ENCODE measurements around the gene ANXA10. TPM values are rescaled to one million over a fixed set of nuclear protein-coding genes. Genes with fewer than 3 reads are reported as not detected.
"Not testable (repeated sequence)": the region's sequence is repeated elsewhere in the genome, so short reads cannot be mapped to it uniquely, and the experiment has no call there.

ANXA10 gene
- total RNA-seq, 1 donor from 2014 or later, result 0.17 TPM

DNA sequence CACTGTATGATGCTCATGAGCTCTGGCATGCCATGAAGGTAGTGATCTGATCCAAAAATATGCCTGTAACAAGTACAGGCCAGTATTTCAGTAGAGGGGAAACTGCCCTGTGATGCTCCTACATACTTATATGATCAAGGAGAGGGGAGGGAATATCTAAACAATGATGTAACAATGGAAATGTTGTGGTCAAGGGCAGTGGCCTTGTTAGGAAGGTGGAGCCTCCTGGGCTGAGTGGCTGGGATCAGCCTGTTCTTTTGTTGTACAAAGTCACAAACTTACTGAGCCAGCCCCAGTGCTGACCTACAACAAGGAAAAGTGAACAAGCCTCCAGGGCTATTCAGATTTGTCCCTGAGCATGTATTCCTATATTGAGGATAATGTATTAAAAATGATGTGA is 70.3 kb downstream of the ANXA10 start:
- DNase-seq (ENCODE audit: low spot score), result no peak

DNA sequence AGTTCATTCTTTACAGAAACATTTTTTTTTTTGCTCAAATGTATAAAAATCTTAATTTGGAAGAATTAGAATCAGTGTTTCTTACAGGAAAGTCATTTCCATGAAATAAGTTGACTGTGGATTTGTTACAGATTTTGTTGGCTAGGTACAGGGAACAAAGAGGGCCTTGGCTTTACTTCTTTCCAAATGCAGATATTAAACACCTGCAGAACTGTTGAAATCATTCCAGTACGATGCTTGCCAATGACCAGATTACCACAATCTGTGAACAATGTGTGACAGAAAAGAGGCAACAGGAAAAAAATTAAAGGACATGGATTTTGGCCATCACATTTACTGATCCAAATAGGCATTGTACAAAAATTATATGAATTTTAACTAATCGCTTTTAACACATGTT is 70.8 kb downstream of the ANXA10 start:
- no peak for DNase-seq (ENCODE audit: low spot score)

DNA sequence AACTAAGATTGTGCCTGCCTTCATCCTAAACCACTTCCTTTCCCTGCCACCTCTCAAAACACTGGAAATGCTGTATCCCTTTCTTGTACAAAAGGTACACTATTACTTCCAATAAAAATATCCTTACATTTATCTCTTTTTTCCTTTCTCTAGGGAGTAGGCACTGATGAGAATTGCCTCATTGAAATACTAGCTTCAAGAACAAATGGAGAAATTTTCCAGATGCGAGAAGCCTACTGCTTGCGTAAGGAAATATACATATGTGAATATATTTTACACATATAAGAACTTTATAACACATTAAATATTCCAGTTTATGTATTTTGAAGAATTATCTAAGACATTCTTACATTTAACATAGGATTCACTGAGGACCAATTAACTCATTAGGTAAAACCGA is 71.7 kb downstream of the ANXA10 start:
- no peak for DNase-seq (ENCODE audit: low spot score)

DNA sequence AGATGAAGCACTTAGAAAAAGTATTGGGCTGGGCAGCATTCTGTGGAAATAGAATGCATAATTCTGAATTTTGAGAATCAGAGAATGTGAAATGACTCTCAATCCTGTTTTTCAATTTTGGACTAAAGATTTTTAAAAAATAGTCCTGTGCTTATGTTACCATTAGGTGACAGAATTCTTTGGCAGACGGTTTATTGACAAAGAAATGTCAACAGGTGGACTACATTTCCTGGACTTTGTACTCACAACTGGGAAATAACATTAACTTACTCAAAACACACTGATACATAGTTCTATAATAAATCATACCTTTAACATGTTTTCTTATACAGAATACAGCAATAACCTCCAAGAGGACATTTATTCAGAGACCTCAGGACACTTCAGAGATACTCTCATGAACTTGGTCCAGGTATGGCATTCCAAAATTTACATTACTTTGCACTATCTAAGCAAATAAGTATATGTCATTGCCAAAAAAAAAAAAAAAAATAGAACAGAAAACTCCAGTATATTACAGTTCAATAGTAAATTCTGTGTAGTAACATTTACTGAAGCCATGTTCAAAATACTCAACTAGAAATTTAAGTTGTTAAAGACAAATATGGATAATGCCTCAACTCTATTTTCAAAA is 72.7 kb downstream of the ANXA10 start:
- DNase-seq (ENCODE audit: low spot score), result no peak

DNA sequence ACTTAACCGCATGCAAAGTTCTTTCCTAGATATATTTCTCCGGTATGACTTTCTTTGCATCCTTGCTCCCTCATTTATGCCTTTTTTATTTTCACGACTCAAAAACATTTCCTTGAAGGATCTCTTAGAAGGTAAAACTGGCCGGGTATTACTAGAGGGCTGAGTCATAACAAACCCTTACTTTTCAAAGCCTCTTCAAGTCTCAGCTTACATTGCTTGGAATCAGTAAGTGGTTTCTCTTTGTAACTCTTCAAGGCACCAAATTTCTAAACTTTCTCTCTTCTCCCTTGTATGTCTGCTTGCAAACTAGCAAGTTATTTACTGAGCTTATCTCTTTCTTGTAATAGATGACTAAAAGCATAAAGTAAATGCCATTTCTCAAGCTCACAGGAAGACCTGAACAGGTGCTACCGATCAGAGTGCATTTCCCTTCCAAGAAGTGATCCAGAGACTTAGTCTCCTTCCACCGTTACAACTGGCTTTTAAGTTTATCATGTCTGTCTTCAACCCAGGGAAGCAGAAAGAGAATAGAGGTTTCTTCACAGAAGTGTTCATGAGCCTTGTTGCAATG is 75.5 kb downstream of the ANXA10 start:
- DNase-seq (ENCODE audit: low spot score), result no peak

DNA sequence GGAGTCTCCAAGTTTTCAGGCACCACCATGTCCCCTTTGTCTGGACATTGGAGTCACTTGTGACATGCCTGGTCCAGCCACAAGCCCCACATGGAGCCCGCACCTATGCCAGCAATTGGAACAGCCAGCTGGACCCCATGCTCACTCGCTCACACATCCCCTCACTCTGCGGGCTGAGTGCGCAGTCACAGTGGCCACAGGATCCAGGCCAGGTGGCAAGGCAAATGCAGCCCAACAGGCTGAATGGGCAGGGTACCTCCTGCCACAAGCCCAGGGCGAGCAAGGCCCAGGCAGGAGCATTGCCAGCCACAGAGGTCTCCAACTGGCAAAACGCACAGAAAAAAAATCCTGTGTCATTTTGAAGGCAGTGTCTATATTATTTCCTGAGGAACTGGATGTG is 82.0 kb downstream of the ANXA10 start:
- no peak for DNase-seq (ENCODE audit: low spot score)

DNA sequence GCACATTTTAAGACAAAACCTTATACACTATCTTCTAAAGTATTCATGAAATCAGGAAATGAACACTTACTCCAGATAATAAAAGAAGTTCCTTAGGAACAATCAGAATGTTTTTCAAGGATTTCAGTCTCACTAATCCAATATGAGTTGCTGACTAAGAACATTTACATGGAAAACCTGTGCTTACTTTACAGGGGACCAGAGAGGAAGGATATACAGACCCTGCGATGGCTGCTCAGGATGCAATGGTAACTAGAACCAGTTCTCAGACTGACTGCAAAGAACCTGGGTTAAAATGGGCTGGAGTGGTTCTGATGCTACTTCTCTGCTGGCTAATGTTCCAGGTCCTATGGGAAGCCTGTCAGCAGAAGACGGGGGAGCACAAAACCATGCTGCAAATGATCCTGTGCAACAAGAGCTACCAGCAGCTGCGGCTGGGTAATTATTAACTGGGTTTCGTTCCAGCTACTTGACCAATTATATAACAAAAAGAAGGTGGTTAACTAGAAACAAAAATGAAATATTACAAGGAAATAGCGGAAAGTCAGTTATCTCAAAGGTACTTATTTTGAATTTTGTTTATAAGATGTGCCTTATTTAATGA is 85.3 kb downstream of the ANXA10 start:
- peak; percentile 40 for DNase-seq (ENCODE audit: low spot score)

DNA sequence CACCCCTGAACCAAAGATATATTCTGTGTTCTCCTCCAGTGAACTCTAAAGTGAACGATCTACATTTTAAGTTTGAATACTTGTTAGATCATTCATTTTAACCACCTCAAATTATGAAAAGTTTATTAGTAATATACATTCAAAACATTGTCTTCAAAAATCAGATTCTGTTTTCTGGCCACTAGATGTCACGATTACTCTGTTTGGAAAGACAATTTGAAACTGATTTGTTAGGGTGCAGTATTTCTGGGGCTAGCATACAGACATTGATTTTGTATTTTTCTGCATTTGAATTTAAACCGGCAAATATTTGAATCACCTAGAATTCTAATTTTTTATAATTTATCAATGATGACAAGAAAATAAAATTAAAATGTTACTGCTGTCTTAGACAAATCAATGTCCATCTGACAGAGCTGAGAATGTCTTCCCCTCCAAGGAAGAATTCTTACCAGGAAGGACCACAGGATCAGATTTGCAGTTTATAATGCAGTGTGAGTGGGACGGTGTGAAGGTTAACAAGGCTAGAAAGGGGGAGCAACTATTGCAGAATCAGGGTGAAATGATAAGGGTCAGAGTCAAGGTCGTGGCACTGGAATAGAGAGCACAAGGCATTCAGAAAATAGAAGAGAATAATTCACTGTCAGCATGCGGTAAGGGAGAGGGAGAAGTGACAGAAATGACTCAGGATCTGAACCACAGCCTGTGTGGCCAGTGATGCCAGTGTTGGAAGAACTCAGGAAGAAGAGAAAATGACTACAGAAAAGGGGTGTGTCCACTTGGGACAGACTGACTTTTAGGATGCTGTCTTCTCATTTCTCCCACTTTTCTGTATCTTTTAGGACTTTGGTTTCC is 91.6 kb downstream of the ANXA10 start:
- DNase-seq (ENCODE audit: low spot score), result no peak

DNA sequence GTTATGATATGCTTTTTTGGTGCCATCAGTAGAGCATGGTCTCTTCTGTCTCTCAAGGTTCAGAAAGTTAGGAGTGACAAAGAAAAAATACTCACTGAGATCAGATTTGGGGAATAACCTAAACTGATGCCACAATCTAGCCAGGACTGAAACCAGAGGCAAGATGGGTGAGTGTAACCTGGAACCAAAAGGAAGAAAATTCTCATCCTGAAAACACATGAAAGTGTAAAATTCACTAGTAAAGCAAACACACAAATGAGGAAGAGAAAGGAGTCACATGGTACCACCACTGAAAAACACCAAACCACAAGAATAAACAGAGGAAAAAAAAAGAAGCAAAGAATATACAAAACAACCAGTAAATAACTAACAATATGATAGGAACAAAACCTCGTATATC is 96.4 kb downstream of the ANXA10 start:
- DNase-seq (ENCODE audit: low spot score), result no peak

DNA sequence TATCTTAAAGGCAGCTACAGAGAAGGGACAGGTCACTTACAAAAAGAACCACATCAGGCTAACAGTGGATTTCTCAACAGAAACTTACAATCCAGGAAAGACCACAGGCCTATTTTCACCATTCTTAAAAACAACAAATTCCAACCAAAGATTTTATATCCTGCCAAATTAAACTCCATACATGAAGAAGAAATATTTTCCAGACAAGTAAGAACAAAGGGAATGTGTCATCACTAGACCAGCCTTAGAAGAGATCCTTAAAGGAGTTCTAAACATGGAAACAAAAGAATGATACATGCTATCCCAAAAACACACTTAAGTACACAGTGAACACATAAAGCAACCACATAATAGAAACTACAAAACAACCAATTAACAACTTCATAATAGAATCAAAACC is 105.6 kb downstream of the ANXA10 start:
- DNase-seq (ENCODE audit: low spot score), result no peak

DNA sequence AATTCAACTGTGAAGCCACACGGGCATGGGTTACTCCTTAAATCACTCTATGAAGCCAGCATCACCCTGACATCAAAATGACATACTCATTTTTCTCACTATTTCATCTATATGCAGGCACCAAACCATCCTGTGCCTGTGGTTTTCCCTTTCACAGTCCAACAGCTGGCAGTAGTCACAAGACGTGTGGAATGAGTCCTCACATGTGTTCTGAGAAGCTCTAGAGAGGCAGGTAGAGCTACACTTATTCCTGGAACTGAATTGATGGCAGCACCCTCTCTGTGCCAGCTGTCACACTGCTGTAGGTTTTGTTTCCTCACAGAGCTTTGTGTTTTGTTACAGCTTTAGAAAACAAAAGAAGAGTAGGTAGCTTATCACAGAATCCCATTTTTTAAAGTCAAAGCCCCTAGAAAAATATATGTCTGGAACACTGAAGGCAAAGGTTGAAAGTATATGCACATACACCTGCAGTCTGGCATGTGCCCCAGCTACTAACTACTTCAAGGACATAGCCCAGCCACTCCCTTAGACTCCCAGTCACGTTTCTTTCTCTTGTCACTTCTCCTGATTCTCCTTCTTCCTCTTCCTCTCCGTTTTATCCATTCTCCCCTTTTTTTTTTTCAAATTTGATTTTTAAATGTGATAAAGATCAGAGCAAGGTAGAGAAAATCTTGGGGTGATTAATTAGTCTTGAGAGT is 107.1 kb downstream of the ANXA10 start:
- no peak for DNase-seq (ENCODE audit: low spot score)

DNA sequence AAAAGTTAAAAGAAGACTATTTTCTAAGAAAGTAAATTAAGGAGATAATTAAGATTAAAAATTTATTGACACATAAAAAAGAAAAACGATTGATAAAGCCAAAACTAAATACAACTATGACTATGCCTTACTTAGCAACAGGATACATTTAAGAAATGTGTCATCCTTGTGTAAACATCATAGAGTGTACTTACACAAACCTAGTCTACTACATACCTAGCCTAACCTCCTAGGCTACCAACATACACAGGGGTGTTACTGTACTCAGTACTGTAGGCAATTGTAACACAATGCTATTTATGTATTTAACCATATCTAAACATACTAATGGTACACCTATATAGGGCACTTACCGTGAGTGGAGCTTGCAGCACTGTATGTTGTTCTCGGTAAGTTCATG is 108.3 kb downstream of the ANXA10 start:
- DNase-seq (ENCODE audit: low spot score), result no peak

DNA sequence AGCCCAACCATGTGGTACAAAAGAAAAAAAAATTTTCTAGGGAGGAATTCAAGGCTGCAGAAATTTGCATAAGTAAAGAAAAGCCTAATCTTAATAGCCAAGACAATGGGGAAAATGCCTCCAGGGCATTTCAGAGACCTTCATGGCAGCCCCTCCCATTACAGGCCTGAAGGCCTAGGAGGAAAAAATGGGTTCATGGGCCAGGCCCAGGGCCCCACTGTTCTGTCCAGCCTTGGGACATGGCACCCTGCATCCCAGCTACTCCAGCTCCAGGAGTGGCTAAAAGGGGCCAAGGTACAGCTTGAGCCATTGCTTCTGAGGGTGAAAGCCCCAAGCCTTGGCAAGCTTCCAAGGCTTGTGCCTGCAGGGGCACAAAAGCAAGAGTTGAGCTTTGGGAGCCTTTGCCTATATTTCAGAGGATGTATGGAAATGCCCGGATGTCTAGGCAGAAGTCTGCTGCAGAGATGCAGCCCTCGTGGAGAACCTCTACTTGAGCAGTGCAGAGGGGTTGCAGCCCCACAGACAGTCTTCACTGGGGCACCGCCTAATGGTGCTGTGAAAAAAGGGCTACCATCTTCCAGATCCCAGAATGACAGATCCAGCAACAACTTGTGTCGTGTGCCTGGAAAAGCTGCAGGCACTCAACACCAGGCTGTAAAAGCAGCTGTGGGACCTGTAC is 111.0 kb downstream of the ANXA10 start:
- DNase-seq (ENCODE audit: low spot score), result no peak

DNA sequence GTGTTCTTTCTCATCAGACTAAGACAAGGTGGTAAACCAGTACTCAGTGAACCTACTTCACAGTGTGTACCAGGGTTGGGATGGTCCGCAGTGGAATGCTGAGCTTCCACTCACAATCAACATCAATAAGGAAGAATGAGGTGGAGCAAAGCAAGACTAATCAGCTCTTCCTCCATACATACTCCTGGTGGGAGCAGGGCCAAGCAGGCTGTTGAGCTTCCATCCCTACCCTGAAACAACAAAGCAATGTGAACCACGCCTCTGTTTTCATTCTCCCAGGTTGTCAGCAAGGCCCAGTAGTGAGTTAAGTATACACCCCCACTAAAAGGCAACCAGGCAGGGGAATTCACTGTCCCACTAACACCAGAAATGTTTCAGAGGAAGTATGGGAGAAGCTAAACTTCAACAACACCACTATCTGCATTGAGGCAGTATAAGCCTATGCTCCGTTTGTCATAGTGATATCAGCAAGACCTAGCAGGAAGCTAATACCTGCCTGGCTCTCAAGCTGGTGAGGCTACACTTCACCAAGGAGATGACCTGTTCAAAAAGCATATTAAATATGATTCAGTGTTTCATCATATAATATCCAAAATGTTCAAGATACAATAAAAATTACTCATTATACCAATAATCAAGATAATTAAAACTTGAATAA is 116.7 kb downstream of the ANXA10 start:
- DNase-seq (ENCODE audit: low spot score), result no peak

DNA sequence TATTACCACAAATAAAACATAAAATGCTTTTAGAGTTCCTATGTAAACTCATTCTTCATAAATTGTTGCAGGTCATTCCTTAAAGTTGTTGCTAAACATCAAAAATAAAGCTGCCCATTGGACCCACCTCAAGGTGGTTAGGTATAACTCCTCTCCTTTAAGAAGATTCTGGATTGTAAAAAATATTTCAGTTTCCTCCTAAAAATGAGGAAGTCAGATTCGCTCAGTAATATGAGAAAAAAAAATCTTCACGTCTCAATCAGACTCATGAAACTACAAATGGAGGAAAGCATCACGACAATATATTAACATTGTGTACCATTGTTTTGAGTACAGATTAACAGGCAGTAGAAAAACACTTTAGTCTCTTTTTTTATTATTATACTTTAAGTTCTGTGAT is 120.3 kb downstream of the ANXA10 start:
- no peak for DNase-seq (ENCODE audit: low spot score)

DNA sequence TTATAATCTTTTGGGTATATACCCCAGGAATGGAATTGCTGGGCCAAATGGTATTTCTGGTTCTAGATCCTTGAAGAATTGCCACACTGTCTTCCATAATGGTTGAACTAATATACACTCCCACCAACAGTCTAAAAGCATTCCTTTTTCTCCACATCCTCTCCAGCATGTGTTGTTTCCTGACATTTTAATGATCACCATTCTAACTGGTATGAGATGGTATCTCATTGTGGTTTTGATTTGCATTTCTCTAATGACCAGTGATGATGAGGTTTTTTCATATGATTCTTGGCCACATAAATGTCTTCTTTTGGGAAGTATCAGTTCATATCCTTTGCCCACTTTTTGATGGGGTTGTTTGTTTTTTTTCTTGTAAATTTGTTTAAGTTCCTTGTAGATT is 121.2 kb downstream of the ANXA10 start:
- DNase-seq (ENCODE audit: low spot score), result not testable (repeated sequence)

DNA sequence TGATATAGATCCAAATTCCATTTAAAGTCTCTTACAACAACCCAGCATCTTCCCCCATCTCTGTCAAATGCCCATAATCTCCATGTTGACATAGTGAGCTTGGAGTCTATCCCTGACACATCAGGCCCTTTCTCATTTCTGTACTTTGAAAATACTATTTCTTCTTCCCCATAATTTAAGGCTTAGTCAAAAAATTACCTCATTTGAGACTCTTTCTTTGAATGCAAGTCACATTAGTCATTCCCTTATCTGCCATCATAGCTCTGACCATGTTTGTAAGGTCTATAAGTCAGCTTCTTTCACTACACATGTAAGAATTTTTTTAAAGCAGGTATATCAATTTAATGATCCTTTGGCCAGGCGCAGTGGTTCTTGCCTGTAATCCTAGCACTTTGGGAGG is 126.3 kb downstream of the ANXA10 start:
- no peak for DNase-seq (ENCODE audit: low spot score)

DNA sequence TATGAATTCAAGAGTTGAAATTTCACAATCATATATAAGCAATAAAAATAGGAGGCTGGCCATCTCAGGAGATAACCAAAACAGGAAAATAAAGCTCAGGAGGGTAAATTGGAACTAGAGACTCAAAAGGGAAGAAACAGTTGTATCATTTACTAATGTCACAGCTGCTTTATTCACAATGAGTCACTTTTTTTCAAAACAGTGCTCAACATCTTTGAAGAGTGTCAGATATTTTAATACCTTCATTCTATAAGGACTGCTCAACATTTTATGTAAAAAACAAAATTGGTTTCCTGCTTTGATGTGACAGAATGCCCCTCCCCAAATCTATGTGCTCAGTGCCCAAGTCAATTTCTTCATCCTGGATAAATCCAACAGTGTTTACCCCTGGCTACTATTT is 128.6 kb downstream of the ANXA10 start:
- DNase-seq (ENCODE audit: low spot score), result no peak

DNA sequence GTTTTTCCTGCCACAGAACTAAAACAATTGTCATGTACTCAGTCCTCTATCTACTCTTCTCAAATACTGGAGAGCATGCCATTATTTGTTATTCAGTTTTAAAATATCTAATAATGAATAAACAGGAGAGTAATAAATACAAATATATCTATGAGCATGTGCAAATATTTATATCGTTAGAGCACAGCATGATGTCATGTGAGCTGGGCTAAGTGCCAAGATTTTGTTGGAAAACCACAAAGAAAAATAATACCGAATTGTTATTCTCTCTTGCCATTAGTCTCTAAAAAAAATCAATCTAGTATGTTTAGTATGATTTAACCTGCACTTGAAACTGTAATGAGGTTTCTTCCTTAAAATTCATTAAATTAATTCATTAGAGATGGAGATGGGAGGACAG is 129.0 kb downstream of the ANXA10 start:
- peak; percentile 14 for DNase-seq (ENCODE audit: low spot score)

Measured in mucosa of gallbladder (tissue), 1 donor.